ENCODE measurements around the gene DST. TPM values are rescaled to one million over a fixed set of nuclear protein-coding genes. Genes with fewer than 3 reads are reported as not detected.

DST gene
- total and polyA plus RNA-seq, 7 experiments from 2014 or later, result 0.46 to 20.3 (median 6.5) TPM

DNA sequence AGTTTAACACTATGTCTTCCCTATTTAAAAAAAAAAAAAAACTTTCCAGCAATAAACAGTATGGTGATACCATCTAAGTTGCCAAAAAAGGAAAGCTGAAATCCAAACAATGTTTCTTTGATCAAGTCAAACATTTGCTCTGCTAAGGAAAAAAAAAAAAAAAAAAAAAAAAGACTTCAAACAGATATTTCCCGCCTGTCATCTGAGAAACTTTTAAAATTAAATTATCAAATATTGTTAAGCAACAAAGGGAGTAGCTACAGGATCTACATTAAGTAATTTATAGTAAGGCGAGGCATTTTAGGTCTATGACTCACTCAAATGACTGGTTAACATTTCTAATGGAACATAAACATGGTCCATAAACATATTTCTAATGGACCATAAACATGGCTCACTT lies 121.2 kb downstream of the DST start:
- no peak overlapping the region for H3K27ac Mint-ChIP-seq
- intact Hi-C loops (cut with micrococcal nuclease), result no loop called here
- POLR2A ChIA-PET, result no interaction called here

DNA sequence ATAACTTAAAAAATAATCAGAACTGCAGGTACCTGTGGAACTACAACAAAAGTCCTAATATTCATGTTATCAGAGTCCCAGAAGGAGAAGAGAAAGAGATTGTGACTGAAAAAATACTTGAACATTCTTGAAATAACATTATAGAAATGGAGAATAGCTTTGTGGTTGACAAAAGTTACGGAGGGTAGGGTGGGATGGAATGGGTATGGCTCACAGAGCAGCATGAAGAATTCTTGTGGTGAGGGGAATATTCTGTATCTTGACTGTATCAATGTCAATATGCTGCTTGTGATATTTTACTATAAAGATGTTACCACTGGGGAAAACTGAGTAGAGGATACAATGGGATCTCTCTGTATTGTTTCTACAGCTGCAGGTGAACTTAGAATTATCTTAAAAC lies 122.5 kb downstream of the DST start:
- ChIA-PET CTCF (no interaction called here), POLR2A (no interaction called here)
- Mint-ChIP-seq H3K27ac (no peak overlapping the region), H3K36me3 (peaks cover 0 to 10% (median 8%) of the 10 kb centered on the region in 5 donors), H3K4me1 (peaks cover 0 to 2% (median 0%) of the 10 kb centered on the region in 7 donors), H3K9me3 (peaks cover 0 to 19% (median 0%) of the 10 kb centered on the region in 11 donors), H3K4me3 (no peak overlapping the region), H3K27me3 (peaks cover 0 to 3% (median 0%) of the 10 kb centered on the region in 5 donors)
- no peaks in the 10 kb centered on the region for H3K27me3 ChIP-seq (ENCODE audit: control insufficient read depth in 2 of 2, insufficient read depth in 2 of 2, low read length in 2 of 2)
- intact Hi-C loops (cut with micrococcal nuclease), result no loop called here
- H3K4me1 ChIP-seq (ENCODE audit: control insufficient read depth in 2 of 2, insufficient read depth in 2 of 2, low read length in 2 of 2), result no peaks in the 10 kb centered on the region
- no peaks in the 10 kb centered on the region for H3K9me3 ChIP-seq (ENCODE audit: control insufficient read depth in 2 of 3, low read length in 3 of 3)
- no peak overlapping the region for H3K4me3 ChIP-seq (ENCODE audit: low read length)
- H3K36me3 ChIP-seq (ENCODE audit: control insufficient read depth in 2 of 3, insufficient read depth in 3 of 3, low read length in 3 of 3), result no peaks in the 10 kb centered on the region
- ATAC-seq (no peak), DNase-seq (no peak)
- H3K27ac ChIP-seq (ENCODE audit: low read depth, low read length), result no peak overlapping the region

More for the DNA sequence above, 121.2 kb downstream of the DST start:
- ATAC-seq (no peak), DNase-seq (no peak)
- Histone ChIP-seq H3K4me3 (ENCODE audit: low read length) (no peak overlapping the region), H3K27ac (ENCODE audit: low read depth, low read length) (no peak overlapping the region), H3K4me1 (ENCODE audit: control insufficient read depth in 2 of 2, insufficient read depth in 2 of 2, low read length in 2 of 2) (no peaks in the 10 kb centered on the region), H3K9me3 (ENCODE audit: control insufficient read depth in 2 of 3, low read length in 3 of 3) (no peaks in the 10 kb centered on the region), H3K27me3 (ENCODE audit: control insufficient read depth in 2 of 2, insufficient read depth in 2 of 2, low read length in 2 of 2) (no peaks in the 10 kb centered on the region), H3K36me3 (ENCODE audit: control insufficient read depth in 2 of 3, insufficient read depth in 3 of 3, low read length in 3 of 3) (no peaks in the 10 kb centered on the region)
- Mint-ChIP-seq H3K4me3 (no peak overlapping the region), H3K4me1 (no peaks in the 10 kb centered on the region), H3K36me3 (peaks cover 0 to 10% (median 8%) of the 10 kb centered on the region in 5 donors), H3K9me3 (peaks cover 0 to 19% (median 0%) of the 10 kb centered on the region in 11 donors), H3K27me3 (peaks cover 0 to 3% (median 0%) of the 10 kb centered on the region in 5 donors)
- CTCF ChIA-PET, result interaction anchor here (0.6 kb wide), 1 partner anchor 75 kb away, joined by 3 read pairs; no protein-coding TSS in a partner anchor

DNA sequence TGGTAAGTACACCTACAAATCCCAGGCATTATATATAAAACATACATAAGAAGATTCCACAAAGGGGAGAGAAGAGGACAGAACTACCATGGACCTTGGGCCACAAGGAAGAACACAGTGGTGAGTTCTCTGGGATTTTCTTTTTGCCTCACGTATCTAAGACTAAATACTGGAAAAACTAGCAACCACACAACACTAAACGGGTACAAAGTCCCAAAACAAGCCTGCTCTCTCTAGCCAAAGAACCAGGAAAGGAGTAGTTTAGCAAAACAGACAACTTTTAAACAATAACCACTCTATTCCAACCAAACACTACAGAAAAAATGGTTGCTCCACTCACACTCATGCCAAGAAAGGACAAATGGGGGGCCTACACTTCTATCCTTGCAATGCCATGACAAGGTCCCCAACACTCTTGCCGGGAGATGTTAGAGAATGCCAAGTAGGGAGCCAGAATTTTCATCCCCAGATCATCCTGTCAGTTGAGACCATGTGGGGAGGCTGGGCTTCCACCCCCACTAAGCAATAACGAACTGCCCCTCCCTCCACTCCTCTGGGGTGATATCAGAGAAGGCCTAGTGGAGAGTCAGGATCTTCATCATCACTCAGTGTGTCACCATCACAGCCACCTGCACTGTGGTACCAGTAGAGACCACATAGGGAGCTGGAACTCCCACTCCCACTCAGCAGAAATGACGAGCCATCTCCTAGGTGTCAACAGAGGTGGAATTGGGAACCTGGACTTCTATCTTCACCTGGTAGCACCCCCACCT lies 123.5 kb downstream of the DST start:
- Mint-ChIP-seq H3K36me3 (peaks cover 0 to 10% (median 8%) of the 10 kb centered on the region in 5 donors), H3K4me1 (peaks cover 0 to 2% (median 0%) of the 10 kb centered on the region in 7 donors), H3K9me3 (peaks cover 0 to 19% (median 0%) of the 10 kb centered on the region in 11 donors), H3K27ac (peak overlapping the region in 1 of 9 donors; percentile 53), H3K27me3 (peaks cover 0 to 3% (median 0%) of the 10 kb centered on the region in 5 donors), H3K4me3 (no peak overlapping the region)
- ChIA-PET POLR2A (interaction anchor here (0.7 kb wide), 1 partner anchor 49 kb away, joined by 3 read pairs; no protein-coding TSS in a partner anchor), CTCF (no interaction called here)
- Histone ChIP-seq H3K27ac (ENCODE audit: low read depth, low read length) (no peak overlapping the region), H3K9me3 (ENCODE audit: control insufficient read depth in 2 of 3, low read length in 3 of 3) (no peaks in the 10 kb centered on the region), H3K4me3 (ENCODE audit: low read length) (no peak overlapping the region), H3K27me3 (ENCODE audit: control insufficient read depth in 2 of 2, insufficient read depth in 2 of 2, low read length in 2 of 2) (no peaks in the 10 kb centered on the region), H3K4me1 (ENCODE audit: control insufficient read depth in 2 of 2, insufficient read depth in 2 of 2, low read length in 2 of 2) (no peaks in the 10 kb centered on the region), H3K36me3 (ENCODE audit: control insufficient read depth in 2 of 3, insufficient read depth in 3 of 3, low read length in 3 of 3) (no peaks in the 10 kb centered on the region)
- intact Hi-C loops (cut with micrococcal nuclease), result no loop called here
- DNase-seq (no peak), ATAC-seq (no peak)

DNA sequence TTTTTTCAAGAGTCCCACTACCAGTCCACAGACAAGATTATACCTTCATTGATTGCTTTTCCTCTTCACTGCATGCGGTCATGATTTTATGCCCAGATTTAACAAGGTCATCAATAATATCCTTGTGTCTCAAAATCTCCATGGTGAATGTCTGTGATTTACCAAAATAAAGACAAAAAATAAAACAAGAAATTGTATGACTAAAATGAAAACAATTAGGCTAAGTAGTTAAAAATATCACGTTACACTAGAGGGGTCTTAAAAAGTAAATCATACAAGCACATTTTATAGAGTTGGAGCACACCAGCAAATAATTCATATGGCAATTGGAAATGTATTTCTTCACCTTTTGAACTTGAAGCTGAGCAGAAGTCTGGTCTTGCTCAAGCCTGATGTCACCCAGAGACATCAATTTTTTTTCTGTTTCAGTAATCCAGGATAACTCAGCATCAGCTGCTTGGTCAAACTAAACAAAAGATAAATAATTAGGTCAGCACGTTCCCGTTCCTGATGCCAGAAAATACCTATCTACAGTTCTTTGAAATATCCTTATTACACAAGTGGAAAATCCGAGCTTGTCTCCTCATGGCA lies 125.4 kb downstream of the DST start:
- Histone ChIP-seq H3K4me1 (ENCODE audit: control insufficient read depth in 2 of 2, insufficient read depth in 2 of 2, low read length in 2 of 2) (no peaks in the 10 kb centered on the region), H3K27me3 (ENCODE audit: control insufficient read depth in 2 of 2, insufficient read depth in 2 of 2, low read length in 2 of 2) (no peaks in the 10 kb centered on the region), H3K9me3 (ENCODE audit: control insufficient read depth in 2 of 3, low read length in 3 of 3) (no peaks in the 10 kb centered on the region), H3K27ac (ENCODE audit: low read depth, low read length) (no peak overlapping the region), H3K36me3 (ENCODE audit: control insufficient read depth in 2 of 3, insufficient read depth in 3 of 3, low read length in 3 of 3) (no peaks in the 10 kb centered on the region), H3K4me3 (ENCODE audit: low read length) (no peak overlapping the region)
- peaks cover 0 to 19% (median 0%) of the 10 kb centered on the region in 11 donors for H3K9me3 Mint-ChIP-seq
- DNase-seq (no peak), ATAC-seq (no peak)
- peaks cover 0 to 3% (median 0%) of the 10 kb centered on the region in 5 donors for H3K27me3 Mint-ChIP-seq
- H3K4me1 Mint-ChIP-seq, result peaks cover 0 to 2% (median 0%) of the 10 kb centered on the region in 7 donors
- H3K27ac Mint-ChIP-seq, result no peak overlapping the region
- ChIA-PET POLR2A (no interaction called here), CTCF (no interaction called here)
- no peak overlapping the region for H3K4me3 Mint-ChIP-seq
- H3K36me3 Mint-ChIP-seq, result peaks cover 0 to 10% (median 8%) of the 10 kb centered on the region in 5 donors
- intact Hi-C loops (cut with micrococcal nuclease), result no loop called here

DNA sequence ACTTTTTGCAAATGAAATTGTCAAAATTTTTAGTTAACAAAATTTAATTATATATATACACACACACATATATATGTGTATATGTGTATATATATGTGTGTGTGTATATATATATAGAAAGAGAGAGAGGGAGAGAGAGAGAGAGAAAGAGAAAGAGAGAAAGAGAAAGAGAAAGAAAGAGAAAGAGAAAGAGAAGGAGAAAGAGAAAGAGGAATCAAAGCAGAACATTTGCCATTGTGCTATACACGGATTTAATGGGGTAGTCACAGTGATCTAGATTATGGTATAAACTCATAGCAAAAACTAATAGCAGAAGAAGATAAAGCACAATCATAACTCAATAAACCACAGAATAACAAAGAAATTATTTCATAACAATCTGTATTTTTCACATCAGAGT lies 126.7 kb downstream of the DST start:
- CTCF ChIA-PET, result no interaction called here
- no peaks in the 10 kb centered on the region for H3K27me3 ChIP-seq (ENCODE audit: control insufficient read depth in 2 of 2, insufficient read depth in 2 of 2, low read length in 2 of 2)
- H3K9me3 ChIP-seq (ENCODE audit: control insufficient read depth in 2 of 3, low read length in 3 of 3), result no peaks in the 10 kb centered on the region
- no peaks in the 10 kb centered on the region for H3K4me1 ChIP-seq (ENCODE audit: control insufficient read depth in 2 of 2, insufficient read depth in 2 of 2, low read length in 2 of 2)
- peaks cover 0 to 3% (median 0%) of the 10 kb centered on the region in 5 donors for H3K27me3 Mint-ChIP-seq
- ATAC-seq, result no peak
- no peak overlapping the region for H3K27ac ChIP-seq (ENCODE audit: low read depth, low read length)
- peaks cover 0 to 2% (median 0%) of the 10 kb centered on the region in 7 donors for H3K4me1 Mint-ChIP-seq
- H3K9me3 Mint-ChIP-seq, result peaks cover 0 to 19% (median 0%) of the 10 kb centered on the region in 11 donors
- POLR2A ChIA-PET, result no interaction called here
- H3K4me3 Mint-ChIP-seq, result no peak overlapping the region
- intact Hi-C loops (cut with micrococcal nuclease), result no loop called here
- no peak overlapping the region for H3K4me3 ChIP-seq (ENCODE audit: low read length)
- no peak overlapping the region for H3K27ac Mint-ChIP-seq
- peaks cover 0 to 10% (median 8%) of the 10 kb centered on the region in 5 donors for H3K36me3 Mint-ChIP-seq
- H3K36me3 ChIP-seq (ENCODE audit: control insufficient read depth in 2 of 3, insufficient read depth in 3 of 3, low read length in 3 of 3), result no peaks in the 10 kb centered on the region
- no peak for DNase-seq

DNA sequence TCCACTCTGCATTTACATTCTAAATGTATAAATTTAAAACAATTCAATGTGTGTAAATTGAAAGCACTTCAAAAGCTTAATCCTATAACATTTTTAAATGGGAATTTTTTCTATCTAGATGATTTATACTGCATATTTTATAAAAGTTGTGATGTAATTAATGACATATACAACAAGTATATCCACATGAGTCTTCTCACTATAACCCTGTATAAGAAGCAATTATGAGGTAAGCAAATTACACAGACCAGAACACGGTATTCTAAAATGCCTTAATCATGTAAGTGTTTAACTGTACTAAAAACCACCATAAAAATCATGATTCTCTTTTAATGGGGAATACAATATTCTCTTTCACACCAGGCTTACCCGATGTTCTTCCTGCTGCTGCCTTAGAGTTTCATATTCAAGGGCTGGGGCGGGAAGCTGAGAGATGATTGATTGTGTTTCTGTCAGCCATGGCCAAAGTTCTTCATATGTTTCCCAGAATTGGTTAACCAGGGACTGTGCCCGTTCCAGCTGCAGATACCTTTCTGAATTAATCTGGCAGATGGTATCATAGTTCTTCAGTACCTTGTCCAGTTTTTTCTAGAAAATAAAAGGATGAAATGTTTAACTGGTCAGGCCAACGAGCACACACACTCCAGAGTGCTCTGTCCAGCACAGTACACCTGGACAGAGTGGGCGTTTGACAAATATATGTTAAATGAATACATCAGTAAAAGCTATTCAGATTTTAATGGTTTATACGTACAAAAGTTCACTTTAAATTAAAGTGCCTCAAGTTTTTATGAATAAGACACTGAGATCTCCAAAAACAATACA lies 127.4 kb downstream of the DST start:
- Histone ChIP-seq H3K4me3 (ENCODE audit: low read length) (no peak overlapping the region), H3K36me3 (ENCODE audit: control insufficient read depth in 2 of 3, insufficient read depth in 3 of 3, low read length in 3 of 3) (no peaks in the 10 kb centered on the region), H3K27me3 (ENCODE audit: control insufficient read depth in 2 of 2, insufficient read depth in 2 of 2, low read length in 2 of 2) (no peaks in the 10 kb centered on the region), H3K9me3 (ENCODE audit: control insufficient read depth in 2 of 3, low read length in 3 of 3) (no peaks in the 10 kb centered on the region), H3K4me1 (ENCODE audit: control insufficient read depth in 2 of 2, insufficient read depth in 2 of 2, low read length in 2 of 2) (no peaks in the 10 kb centered on the region), H3K27ac (ENCODE audit: low read depth, low read length) (no peak overlapping the region)
- H3K4me3 Mint-ChIP-seq, result no peak overlapping the region
- DNase-seq (no peak), ATAC-seq (no peak)
- H3K36me3 Mint-ChIP-seq, result peaks cover 0 to 10% (median 7%) of the 10 kb centered on the region in 5 donors
- H3K27me3 Mint-ChIP-seq, result peaks cover 0 to 3% (median 0%) of the 10 kb centered on the region in 5 donors
- ChIA-PET CTCF (no interaction called here), POLR2A (no interaction called here)
- H3K4me1 Mint-ChIP-seq, result peaks cover 0 to 2% (median 0%) of the 10 kb centered on the region in 7 donors
- intact Hi-C loops (cut with micrococcal nuclease), result no loop called here
- no peak overlapping the region for H3K27ac Mint-ChIP-seq
- peaks cover 0 to 19% (median 0%) of the 10 kb centered on the region in 11 donors for H3K9me3 Mint-ChIP-seq

Data from naive thymus-derived CD4-positive, alpha-beta T cell (primary cell).